K562 (cell line): Measurements from ENCODE around the gene OMG. TPM values are rescaled to one million over a fixed set of nuclear protein-coding genes. Genes with fewer than 3 reads are reported as not detected.

Experiments used
- ATAC-seq: fragments of 200-7000 bp; cut with Tn5 transposase; 3 replicates; pipeline ENCODE4 v1.9.1; 2020; ENCODE audit warnings: moderate library complexity
- BruUV-seq: library from RNA; stranded (reverse); fragments of 400-500 nt; replicated peaks from 2 replicates; lab custom pipeline; 2021; lab: Mats Ljungman, UMichigan
- CTCF ChIA-PET: fragments of 300-600 bp; formaldehyde crosslinking; extraction: SDS; loops from one replicate; lab custom pipeline; 2021; ENCODE audit warnings: low intra/inter-chr PET ratio; lab: Yijun Ruan, JAX
- POLR2A ChIA-PET: fragments of 300-600, 350-650 bp; sonication (Branson Sonifier 250); formaldehyde crosslinking; extraction: SDS; loops from one replicate; lab custom pipeline; 2021; ENCODE audit warnings: antibody characterized with exemption, inconsistent platforms; lab: Yijun Ruan, JAX
- DNase-seq, 4 experiments: peaks; one replicate each; pipeline versions ENCODE4 v3.0.0 to v3.0.0-alpha.2; 2011 to 2018; ENCODE audit warnings: low spot score in 3 of 4, mixed read lengths in 3 of 4; ENCODE audit errors: extremely low read depth in 1 of 4
- FAIRE-seq: peaks from 2 replicates; lab custom pipeline; 2011; peaks lifted over from hg19 to GRCh38; lab: Jason Lieb, UNC
- H2AFZ ChIP-seq: 2 replicates; pipeline ENCODE4 v1.6.0; 2011; ENCODE audit warnings: low read depth, low read length, control low read depth, inconsistent platforms
- H3K27ac ChIP-seq: fragments of 200-600 bp; 3 replicates; pipeline ENCODE4 v1.8.0; 2011; ENCODE audit warnings: low read depth, mild to moderate bottlenecking, control low read depth, inconsistent platforms, low read length, moderate library complexity, mixed read lengths; ENCODE audit errors: extremely low read depth
- H3K27me3 ChIP-seq, 2 experiments: fragments of 300-600 bp in 1 of 2; 2 replicates in 1 of 2; 3 replicates in 1 of 2; pipeline versions ENCODE4 v1.6.0 to v1.8.0; 2011; ENCODE audit warnings: inconsistent platforms in 2 of 2, low read length in 2 of 2, mild to moderate bottlenecking in 1 of 2, mixed read lengths in 1 of 2, moderate library complexity in 1 of 2; ENCODE audit not compliant: control insufficient read depth in 2 of 2, insufficient read depth in 2 of 2
- H3K36me3 ChIP-seq: fragments of 300-600 bp; 3 replicates; pipeline ENCODE4 v1.8.0; 2011; ENCODE audit warnings: mild to moderate bottlenecking, low read length, inconsistent platforms; ENCODE audit not compliant: control insufficient read depth, insufficient read depth
- H3K4me1 ChIP-seq, 2 experiments: fragments of 200-600 bp in 1 of 2; replicated peaks in 1 of 2; 2 replicates in 1 of 2; 3 replicates in 1 of 2; pipeline versions ENCODE4 v1.5.1 to v1.8.0; 2011; ENCODE audit warnings: inconsistent platforms in 2 of 2, low read length in 2 of 2, mild to moderate bottlenecking in 1 of 2, mixed read lengths in 1 of 2, moderate library complexity in 1 of 2; ENCODE audit not compliant: control insufficient read depth in 2 of 2, insufficient read depth in 2 of 2
- H3K4me2 ChIP-seq: 2 replicates; pipeline ENCODE4 v1.6.1; 2011; ENCODE audit warnings: low read length, control low read depth, inconsistent platforms, mixed read lengths; ENCODE audit not compliant: insufficient read depth
- H3K4me3 ChIP-seq: fragments of 200-600 bp; sonication (generic), shearing (Covaris generic); 2 replicates; pipeline ENCODE4 v1.5.1; 2016; ENCODE audit warnings: control low read depth, inconsistent platforms
- H3K79me2 ChIP-seq: fragments of 200-600 bp; 3 replicates; pipeline ENCODE4 v1.8.0; 2011; ENCODE audit warnings: low read length, inconsistent platforms; ENCODE audit not compliant: control insufficient read depth, insufficient read depth
- H3K9ac ChIP-seq, 2 experiments: 2 replicates each; pipeline versions ENCODE4 v1.6.0 to v1.6.1; 2011; ENCODE audit warnings: low read depth in 2 of 2, low read length in 2 of 2, control low read depth in 1 of 2, inconsistent platforms in 1 of 2, mild to moderate bottlenecking in 1 of 2, mixed read lengths in 1 of 2; ENCODE audit not compliant: insufficient read depth in 1 of 2
- H3K9me1 ChIP-seq: one replicate; pipeline ENCODE4 v1.6.0; 2011; ENCODE audit warnings: inconsistent platforms, mild to moderate bottlenecking, low read length, moderate library complexity; ENCODE audit not compliant: control insufficient read depth, insufficient read depth
- H3K9me3 ChIP-seq: replicated peaks from 2 replicates; pipeline ENCODE4 v1.5.1; 2011; ENCODE audit warnings: low read depth, low read length, inconsistent platforms; ENCODE audit not compliant: control insufficient read depth, insufficient read depth
- H4K20me1 ChIP-seq: replicated peaks from 2 replicates; pipeline ENCODE4 v1.6.1; 2011; ENCODE audit warnings: low read length, inconsistent platforms, mixed read lengths; ENCODE audit not compliant: control insufficient read depth, insufficient read depth
- GABPB1 ChIP-seq: sonication (generic); formaldehyde crosslinking; IDR thresholded peaks from 2 replicates; pipeline ENCODE4 v1.8.0; 2022; ENCODE audit warnings: mild to moderate bottlenecking, missing genetic modification reagents
- GTF2A2 ChIP-seq: IDR thresholded peaks from 2 replicates; pipeline ENCODE4 v1.6.1; 2016; ENCODE audit warnings: mild to moderate bottlenecking, missing genetic modification characterization, missing compliant biosample characterization
- MED1 ChIP-seq: sonication (generic); formaldehyde crosslinking; IDR thresholded peaks from 2 replicates; pipeline ENCODE4 v1.8.1; 2023; ENCODE audit warnings: missing genetic modification reagents, borderline replicate concordance
- MTF1 ChIP-seq: fragments of 250-450 bp; sonication (Bioruptor Pico); IDR thresholded peaks from 2 replicates; pipeline ENCODE4 v1.9.0; 2021; ENCODE audit warnings: moderate library complexity, mild to moderate bottlenecking, inconsistent platforms, borderline replicate concordance
- NFATC3 ChIP-seq: fragments of 450-650 bp; IDR thresholded peaks from 2 replicates; pipeline ENCODE4 v1.6.1; 2017; ENCODE audit warnings: mild to moderate bottlenecking
- ZNF140 ChIP-seq: fragments of 250-450 bp; sonication (Bioruptor Pico); IDR thresholded peaks from 2 replicates; pipeline ENCODE4 v1.8.0; 2021; ENCODE audit warnings: moderate library complexity, mild to moderate bottlenecking, inconsistent platforms
- ZNF212 ChIP-seq: fragments of 450-650 bp; formaldehyde crosslinking; IDR thresholded peaks from 2 replicates; pipeline ENCODE4 v1.4.0; 2020; ENCODE audit warnings: mild to moderate bottlenecking
- in situ Hi-C: fragments of 300-500 bp; cut with MboI; formaldehyde crosslinking; loops from 4 replicates; pipeline ENCODE4 v1.15.0; 2018; ENCODE audit warnings: inconsistent platforms, mixed read lengths
- intact Hi-C: fragments of 100-400 bp; cut with micrococcal nuclease; formaldehyde crosslinking; loops from 2 replicates; pipeline ENCODE4 v1.14.2; 2022
- polyA plus RNA-seq, 8 experiments: library from polyadenylated mRNA; depleted of rRNA in 4 of 8; stranded (reverse) in 5 of 8; unstranded in 3 of 8; fragments of >200 nt; fragmentation: Nextera tagmentation in 2 of 8; fragmentation: Illumina TruSeq in 1 of 8; extraction: Ambion mirVana in 2 of 8; extraction: Trizol in 1 of 8; gene quantifications; 2 replicates each; pipeline versions ENCODE4 v1.2.1 to v1.2.3, GENCODE V29; 2011 to 2014; ENCODE audit warnings: inconsistent platforms in 1 of 8, missing spikeins in 1 of 8
- total RNA-seq, 7 experiments: library from RNA; depleted of rRNA in 6 of 7; stranded (reverse); fragments of >200 nt in 6 of 7; fragmentation: Illumina TruSeq in 2 of 7; extraction: Trizol in 2 of 7; gene quantifications; 2 replicates each; pipeline versions ENCODE4 v1.2.1 to v1.2.3, GENCODE V29; 2011 to 2021; ENCODE audit warnings: low replicate concordance in 1 of 7
- TF ChIP-seq, protein P1 (sequence below): sonication (generic); formaldehyde crosslinking; IDR thresholded peaks from 2 replicates; pipeline ENCODE4 v1.8.0; 2023; ENCODE audit warnings: mild to moderate bottlenecking, missing genetic modification reagents

The OMG gene
- total and polyA plus RNA-seq, 9 of the 15 experiments (the other 6 are each of a cell fraction or from before 2014, with no cell fraction given) = 0.41 TPM; not detected in 8

DNA sequence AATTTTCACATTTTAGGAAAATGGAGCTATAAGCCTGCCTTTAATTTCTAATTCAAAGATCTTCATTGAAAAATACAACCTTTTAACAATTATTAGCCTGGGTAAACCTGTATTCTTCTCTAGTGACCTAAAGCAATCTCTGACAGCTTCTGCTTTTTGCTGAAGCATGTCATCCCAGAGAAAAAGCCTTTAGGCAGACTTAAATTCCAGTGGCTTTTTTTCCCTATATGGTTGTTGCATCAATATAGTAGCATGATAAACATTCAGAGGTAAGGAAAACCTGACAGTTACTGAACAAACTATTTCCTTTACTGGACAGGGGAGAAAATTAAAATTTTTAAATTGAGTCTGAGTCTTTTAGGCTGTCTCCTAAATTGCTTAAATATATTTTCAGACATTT, 32.2 kb upstream of the OMG start:
- no peak for TF ChIP-seq MTF1 (CRISPR knock-in tag)
- TF ChIP-seq NFATC3 = no peak
- no peak for TF ChIP-seq ZNF212 (CRISPR knock-in tag)
- TF ChIP-seq GABPB1 (CRISPR knock-in tag) = no peak
- TF ChIP-seq, protein P1, sequence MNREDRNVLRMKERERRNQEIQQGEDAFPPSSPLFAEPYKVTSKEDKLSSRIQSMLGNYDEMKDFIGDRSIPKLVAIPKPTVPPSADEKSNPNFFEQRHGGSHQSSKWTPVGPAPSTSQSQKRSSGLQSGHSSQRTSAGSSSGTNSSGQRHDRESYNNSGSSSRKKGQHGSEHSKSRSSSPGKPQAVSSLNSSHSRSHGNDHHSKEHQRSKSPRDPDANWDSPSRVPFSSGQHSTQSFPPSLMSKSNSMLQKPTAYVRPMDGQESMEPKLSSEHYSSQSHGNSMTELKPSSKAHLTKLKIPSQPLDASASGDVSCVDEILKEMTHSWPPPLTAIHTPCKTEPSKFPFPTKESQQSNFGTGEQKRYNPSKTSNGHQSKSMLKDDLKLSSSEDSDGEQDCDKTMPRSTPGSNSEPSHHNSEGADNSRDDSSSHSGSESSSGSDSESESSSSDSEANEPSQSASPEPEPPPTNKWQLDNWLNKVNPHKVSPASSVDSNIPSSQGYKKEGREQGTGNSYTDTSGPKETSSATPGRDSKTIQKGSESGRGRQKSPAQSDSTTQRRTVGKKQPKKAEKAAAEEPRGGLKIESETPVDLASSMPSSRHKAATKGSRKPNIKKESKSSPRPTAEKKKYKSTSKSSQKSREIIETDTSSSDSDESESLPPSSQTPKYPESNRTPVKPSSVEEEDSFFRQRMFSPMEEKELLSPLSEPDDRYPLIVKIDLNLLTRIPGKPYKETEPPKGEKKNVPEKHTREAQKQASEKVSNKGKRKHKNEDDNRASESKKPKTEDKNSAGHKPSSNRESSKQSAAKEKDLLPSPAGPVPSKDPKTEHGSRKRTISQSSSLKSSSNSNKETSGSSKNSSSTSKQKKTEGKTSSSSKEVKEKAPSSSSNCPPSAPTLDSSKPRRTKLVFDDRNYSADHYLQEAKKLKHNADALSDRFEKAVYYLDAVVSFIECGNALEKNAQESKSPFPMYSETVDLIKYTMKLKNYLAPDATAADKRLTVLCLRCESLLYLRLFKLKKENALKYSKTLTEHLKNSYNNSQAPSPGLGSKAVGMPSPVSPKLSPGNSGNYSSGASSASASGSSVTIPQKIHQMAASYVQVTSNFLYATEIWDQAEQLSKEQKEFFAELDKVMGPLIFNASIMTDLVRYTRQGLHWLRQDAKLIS (CRISPR knock-in tag) = no peak
- no peak for TF ChIP-seq MED1
- TF ChIP-seq ZNF140 (CRISPR knock-in tag) = no peak
- TF ChIP-seq GTF2A2 (tag) = no peak
- Histone ChIP-seq H3K79me2 (no peaks in the 10 kb centered on the region), H3K9ac (no peak overlapping the region), H3K27me3 (no peaks in the 10 kb centered on the region), H3K4me3 (no peak overlapping the region), H4K20me1 (no peaks in the 10 kb centered on the region), H2AFZ (no peak overlapping the region), H3K4me1 (no peaks in the 10 kb centered on the region), H3K27ac (no peak overlapping the region), H3K9me3 (no peaks in the 10 kb centered on the region), H3K4me2 (no peak overlapping the region), H3K36me3 (peaks cover 37% of the 10 kb centered on the region), H3K9me1 (no peaks in the 10 kb centered on the region)
- ATAC-seq = no peak
- no peak for FAIRE-seq
- in situ Hi-C loops (no loop called here), intact Hi-C loops (no loop called here)
- POLR2A ChIA-PET = interaction anchor here (1.2 kb wide), 1 partner anchor 12 kb away, joined by 3 read pairs; no protein-coding TSS in a partner anchor
- CTCF ChIA-PET = no interaction called here
- DNase-seq = no peak
- no TSS peak for BruUV-seq
